GM21786 (cell line): ENCODE results near the gene CDC5L.

Experiments
- ATAC-seq: cut with Tn5 transposase; IDR thresholded peaks from one replicate; pipeline ENCODE4 v1.9.1; 2021; ENCODE audit not compliant: unreplicated experiment

The CDC5L gene

DNA sequence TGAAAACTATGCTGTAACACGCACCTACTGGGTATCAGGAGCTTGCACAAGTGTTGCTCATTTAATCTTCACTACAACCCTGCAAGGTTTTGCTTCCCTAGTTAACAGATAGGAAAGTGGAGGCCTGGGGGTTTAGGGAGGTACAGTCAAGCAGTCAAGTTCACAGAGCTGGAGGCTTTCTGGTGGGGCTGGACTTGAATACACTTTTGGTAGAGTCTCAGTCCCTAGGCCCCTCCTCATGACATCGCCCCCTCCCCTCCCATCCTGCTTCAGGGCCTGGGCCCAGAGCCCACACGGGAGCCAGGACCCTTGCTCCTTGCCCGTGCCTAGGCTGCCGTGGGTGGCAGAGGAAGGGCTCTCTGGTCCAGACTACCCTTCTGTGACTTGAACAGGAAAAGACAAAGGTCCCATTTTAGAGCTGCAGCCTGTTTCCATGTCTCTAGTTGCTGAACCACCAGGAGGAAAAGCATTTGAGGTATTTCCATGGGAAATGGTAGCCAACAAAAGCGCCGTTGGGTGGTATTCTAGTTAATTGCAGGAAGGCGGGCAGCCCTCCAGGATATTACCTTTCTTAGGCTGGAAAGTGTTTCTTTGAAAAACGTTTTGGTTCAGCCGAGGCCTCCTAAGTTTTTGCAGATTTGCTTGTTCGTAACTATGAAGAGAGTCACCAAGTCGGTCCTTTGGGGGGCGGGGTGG is 84.9 kb downstream of the CDC5L start:
- ATAC-seq = no peak

GRCh38 chr6:44473393-44474189 is 86.1 kb downstream of the CDC5L start:
- no peak for ATAC-seq

DNA sequence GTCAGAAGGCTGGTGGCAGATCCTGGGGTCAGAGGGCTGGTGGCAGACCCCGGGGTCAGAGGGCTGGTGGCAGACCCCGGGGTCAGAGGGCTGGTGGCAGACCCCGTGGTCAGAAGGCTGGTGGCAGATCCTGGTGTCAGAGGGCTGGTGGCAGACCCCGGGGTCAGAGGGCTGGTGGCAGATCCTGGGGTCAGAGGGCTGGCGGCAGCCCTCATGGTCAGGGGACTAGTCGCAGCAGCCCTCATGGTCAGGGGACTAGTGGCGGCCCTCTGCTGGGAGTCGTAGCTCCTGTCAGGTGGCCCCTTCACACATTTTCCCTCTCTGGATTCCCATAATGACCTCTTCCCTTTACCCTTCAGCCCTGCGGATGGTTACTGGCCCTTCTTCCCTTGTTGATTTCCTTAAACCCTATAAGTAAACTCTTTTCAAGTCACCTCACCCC is 86.7 kb downstream of the CDC5L start:
- ATAC-seq = no peak

- no peak for ATAC-seq
Observed at GRCh38 chr6:44474643-44475042, 87.1 kb downstream of the CDC5L start.

DNA sequence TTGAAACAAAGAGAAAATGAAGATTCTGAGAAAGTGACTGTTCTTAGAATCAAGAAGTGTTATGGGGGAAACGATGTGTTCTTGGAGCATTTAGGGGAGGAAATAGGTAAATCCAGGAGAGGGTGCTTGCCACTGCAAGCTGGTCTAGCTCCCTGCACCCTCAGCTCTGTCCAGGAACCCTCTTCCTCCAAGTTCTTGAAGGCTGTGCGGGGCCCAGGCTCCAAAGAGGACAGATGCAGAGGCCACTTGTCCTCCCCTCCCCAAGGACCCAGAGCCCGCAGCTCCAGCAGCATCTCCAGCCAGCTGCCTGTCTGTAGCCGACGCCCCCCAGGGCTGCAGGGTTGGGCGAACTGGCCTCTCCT is 87.9 kb downstream of the CDC5L start:
- ATAC-seq = no peak

GRCh38 chr6:44475779-44476434 is 88.4 kb downstream of the CDC5L start:
- peak; percentile 56 for ATAC-seq

DNA sequence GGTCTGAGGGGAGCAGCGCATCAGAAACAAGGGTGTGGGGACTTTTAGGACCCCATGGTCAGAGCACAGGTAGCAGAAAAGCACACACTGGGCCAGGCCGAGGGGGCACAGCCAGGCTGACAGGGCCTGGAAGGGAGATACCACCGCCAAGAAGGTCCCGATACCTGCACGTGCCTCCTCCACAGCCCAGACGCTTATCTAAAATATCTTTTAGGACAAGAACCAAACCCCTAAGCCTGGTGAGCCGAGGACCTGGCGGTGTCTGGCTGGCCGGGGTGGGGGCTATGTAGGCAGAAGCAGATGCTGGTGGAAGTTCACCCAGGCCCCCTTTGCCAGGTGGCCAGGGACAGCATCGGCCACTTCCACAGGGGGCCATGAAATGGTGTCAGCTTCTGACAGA is 89.3 kb downstream of the CDC5L start:
- ATAC-seq = no peak

DNA sequence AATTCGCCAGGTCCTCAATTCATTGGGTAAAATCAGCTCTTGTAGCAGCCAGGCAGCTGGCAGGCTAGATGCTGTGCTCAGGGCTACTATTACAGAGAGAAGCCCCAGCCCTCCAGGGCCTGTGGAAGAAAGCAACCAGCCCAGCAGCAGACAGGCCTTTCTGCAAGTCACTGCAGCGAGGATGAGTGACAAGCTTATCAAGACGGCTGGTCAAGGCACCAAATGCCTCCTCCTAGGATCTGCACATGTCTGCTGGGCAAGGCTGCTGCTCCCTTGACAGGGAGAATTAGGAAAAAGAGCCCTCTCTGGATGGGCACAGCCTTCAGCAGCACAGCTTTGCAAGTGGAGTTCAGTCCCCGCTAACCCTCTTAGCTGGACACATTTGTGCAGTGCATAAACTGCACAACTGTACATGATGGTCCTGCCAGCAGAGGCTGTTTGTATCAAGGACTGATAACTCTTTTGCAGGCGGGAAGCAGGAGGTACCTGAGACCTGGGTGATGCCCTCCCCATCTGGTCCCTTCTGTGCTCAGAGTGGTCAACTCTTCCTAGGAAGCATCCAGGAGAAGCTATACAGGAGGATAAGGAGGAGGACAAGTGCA is 89.9 kb downstream of the CDC5L start:
- ATAC-seq = no peak

DNA sequence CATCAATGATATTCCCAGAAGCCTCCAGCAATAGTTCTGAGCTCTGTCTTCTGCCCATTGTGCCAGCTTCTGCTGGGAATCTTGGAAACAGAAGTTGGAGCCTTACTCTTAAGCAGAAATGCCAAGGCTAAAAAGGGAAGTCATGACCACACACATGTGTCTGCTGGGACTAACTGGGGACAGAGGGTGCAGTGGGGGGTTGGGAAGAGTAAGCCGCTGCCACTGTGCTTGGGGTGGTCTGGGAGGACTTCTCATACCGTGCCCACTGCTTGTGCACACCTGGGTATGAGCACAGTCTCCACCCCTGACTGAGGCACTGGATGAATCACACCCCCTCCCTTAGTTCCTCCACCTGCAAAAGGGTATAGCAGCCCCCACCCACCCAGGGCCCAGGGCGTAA is 90.7 kb downstream of the CDC5L start:
- no peak for ATAC-seq

- no peak for ATAC-seq
Observed at GRCh38 chr6:44478591-44479254, 91.2 kb downstream of the CDC5L start.

DNA sequence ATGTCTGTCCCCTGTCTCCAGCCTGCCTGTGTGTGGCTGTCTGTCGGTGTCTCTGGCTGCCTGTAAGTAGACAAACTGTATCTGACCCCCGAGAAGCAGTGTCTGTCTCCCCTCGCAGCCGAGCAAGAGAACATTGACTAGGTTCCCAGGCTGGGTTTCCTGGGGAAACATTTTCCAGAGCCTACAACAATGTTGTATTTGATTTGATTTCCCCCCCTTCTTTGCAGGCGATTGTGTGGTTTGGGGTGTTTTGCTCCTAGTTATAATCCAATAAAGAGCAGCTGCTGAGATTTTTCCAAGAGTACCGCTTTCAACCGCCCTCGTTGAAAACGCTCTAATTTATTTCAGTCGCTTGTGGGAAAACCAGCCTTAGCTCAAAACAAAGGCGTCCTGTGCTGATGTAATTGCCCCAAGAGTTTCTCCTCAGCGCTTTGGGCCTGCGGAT is 92.6 kb downstream of the CDC5L start:
- ATAC-seq = no peak

- ATAC-seq = no peak
Observed at GRCh38 chr6:44481056-44481455, 93.5 kb downstream of the CDC5L start.

- no peak for ATAC-seq
Observed at GRCh38 chr6:44481760-44482159, 94.3 kb downstream of the CDC5L start.

DNA sequence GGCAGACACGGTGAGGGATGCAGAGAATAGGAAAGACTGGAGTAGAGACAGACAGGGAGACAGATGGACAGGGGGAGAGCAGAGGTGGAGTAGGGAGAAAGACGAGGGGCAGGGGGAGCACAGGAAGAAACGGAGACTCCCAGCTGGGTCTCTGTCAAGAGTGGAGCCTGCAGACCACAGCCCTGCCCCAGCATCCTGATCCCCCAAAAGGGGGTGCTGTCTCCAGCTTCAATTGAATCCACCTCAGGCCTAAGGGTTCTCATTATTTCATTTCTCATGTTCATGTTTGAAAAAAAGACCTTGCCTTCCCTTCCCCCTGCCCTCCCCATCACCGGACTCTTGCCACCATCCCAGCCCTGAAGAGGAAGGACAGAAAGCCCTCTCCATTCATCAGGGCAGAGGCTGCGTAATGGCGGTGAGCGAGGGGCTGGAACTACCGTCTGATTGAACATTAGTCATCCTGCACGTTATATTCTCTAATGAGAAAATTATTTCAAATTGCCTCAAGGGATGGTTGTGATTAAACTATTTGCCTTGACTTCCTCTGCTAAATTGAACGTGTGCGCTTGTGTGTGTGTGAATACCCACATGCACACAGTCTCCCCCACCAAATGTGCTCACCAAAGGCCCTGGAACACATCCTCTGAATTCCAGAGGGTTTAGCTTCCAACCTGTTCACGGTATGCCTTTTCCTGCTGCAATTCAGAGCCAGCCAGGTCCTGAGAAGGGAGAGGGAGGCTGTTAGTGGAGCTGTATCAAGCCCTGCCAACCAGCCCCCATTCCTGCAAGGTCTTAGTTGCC is 98.3 kb downstream of the CDC5L start:
- ATAC-seq = no peak

- ATAC-seq = no peak
Observed at GRCh38 chr6:44487002-44487401, 99.5 kb downstream of the CDC5L start.

- ATAC-seq = no peak
Observed at GRCh38 chr6:44487586-44487985, 100.1 kb downstream of the CDC5L start.

GRCh38 chr6:44489910-44490604 is 102.6 kb downstream of the CDC5L start:
- ATAC-seq = no peak

GRCh38 chr6:44493132-44493531 is 105.6 kb downstream of the CDC5L start:
- ATAC-seq = no peak

DNA sequence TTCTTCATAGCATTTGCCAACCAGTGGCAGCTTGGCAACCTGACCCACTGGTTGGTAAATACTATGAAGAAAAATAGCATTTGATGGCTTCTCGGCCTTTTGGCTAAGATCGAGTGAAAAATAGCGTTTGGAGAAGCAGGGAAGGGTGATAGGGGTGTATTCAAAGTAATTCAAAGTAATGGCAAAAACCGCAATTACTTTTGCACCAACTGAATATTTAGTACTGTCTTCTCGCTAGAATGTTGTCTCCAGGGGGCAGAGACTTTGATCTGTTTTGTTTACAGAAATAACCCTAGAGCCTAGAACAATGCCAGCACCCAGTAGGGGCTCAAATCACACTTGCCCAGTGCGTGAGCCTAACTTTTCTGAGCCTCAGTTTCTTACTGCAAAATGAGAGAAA is 106.1 kb downstream of the CDC5L start:
- no peak for ATAC-seq
